H1 (cell line): ENCODE measurements around the gene ADAMTS9. TPM values are rescaled to one million over a fixed set of nuclear protein-coding genes. Genes with fewer than 3 reads are reported as not detected.

ENCODE experiments used
- CTCF ChIP-seq, 3 experiments: IDR thresholded peaks; 1 replicate in 2 of 3; 2 replicates in 1 of 3; pipeline versions ENCODE4 v1.5.1 to v1.6.1; 2011; ENCODE audit warnings: low read length in 3 of 3, mild to moderate bottlenecking in 3 of 3, inconsistent platforms in 2 of 3, low read depth in 1 of 3, moderate library complexity in 1 of 3; ENCODE audit not compliant: insufficient read depth in 1 of 3; ENCODE audit errors: control extremely low read depth in 1 of 3
- EZH2 ChIP-seq: fragments of 200-600 bp; sonication (generic); IDR thresholded peaks from 2 replicates; pipeline ENCODE4 v1.7.1; 2012; ENCODE audit warnings: low read depth, mild to moderate bottlenecking, moderate library complexity, low read length, inconsistent platforms; ENCODE audit not compliant: severe bottlenecking
- KDM5A ChIP-seq: fragments of 200-600 bp; IDR thresholded peaks from 2 replicates; pipeline ENCODE4 v1.7.1; 2012; ENCODE audit warnings: mild to moderate bottlenecking, low read length, inconsistent platforms, mixed read lengths
- RNF2 ChIP-seq: fragments of 200-900, 300-1000 bp; sonication (generic); IDR thresholded peaks from 2 replicates; pipeline ENCODE4 v1.7.1; 2016; ENCODE audit warnings: borderline replicate concordance, low read depth, mild to moderate bottlenecking, antibody characterized with exemption, low read length; ENCODE audit not compliant: poor library complexity, severe bottlenecking; ENCODE audit errors: missing control alignments
- SP2 ChIP-seq: IDR thresholded peaks from 2 replicates; pipeline ENCODE4 v1.6.1; 2012; ENCODE audit warnings: mild to moderate bottlenecking, low read length, inconsistent platforms
- polyA plus RNA-seq, 7 experiments: library from polyadenylated mRNA; depleted of rRNA in 3 of 7; stranded (reverse) in 5 of 7; unstranded in 2 of 7; fragments of >200 nt in 5 of 7; fragments of 200-250 nt in 2 of 7; gene quantifications; 1 replicate in 5 of 7; 2 replicates in 1 of 7; 4 replicates in 1 of 7; pipeline versions ENCODE4 v1.2.1 to v1.2.3, GENCODE V29; 2011 to 2013; ENCODE audit warnings: missing spikeins in 2 of 7, mixed read lengths in 2 of 7
- total RNA-seq: library from RNA; stranded (reverse); fragmentation: NEBNext Ultra II Directional; extraction: Animal tissue kit (Norgen Biotek cat#: 25700); gene quantifications from 2 replicates; pipeline ENCODE4 v1.2.1, GENCODE V29; 2021
- TF ChIP-seq, protein P1 (sequence below): IDR thresholded peaks from 2 replicates; pipeline ENCODE4 v1.6.1; 2011; ENCODE audit warnings: low read depth, mild to moderate bottlenecking, low read length; ENCODE audit not compliant: insufficient read depth

ADAMTS9 gene
- total and polyA plus RNA-seq, 2 of the 8 experiments (the other 6 are each of a cell fraction or from before 2014, with no cell fraction given), result 0.20 to 0.41 TPM

DNA sequence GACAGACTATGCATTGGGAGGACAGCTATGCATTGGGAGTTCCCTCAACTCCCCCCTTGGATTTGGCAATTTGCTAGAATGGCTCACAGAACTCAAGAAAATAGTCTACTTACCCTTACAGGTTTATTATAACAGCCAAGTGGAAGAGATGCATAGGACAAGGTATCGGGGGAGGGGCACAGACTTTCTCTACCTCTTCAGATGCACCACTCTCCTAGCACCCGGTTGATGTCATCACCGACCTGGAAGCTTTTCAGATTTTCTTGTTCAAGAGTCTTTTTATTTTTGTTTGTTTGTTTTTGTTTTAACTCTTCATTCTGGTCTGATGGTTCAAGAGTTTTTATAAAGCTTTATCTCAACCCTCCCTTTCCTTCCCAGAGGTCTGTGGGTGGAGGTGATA is 20.7 kb upstream of the ADAMTS9 start (continued):
- no peak for TF ChIP-seq CTCF (IDR thresholded peaks at IDR 0.05; ENCODE audit: control extremely low read depth in 1 of 3, insufficient read depth in 1 of 3, low read depth in 1 of 3, low read length in 3 of 3)
- no peak for TF ChIP-seq KDM5A
- TF ChIP-seq RNF2, result no peak
- TF ChIP-seq, protein P1, sequence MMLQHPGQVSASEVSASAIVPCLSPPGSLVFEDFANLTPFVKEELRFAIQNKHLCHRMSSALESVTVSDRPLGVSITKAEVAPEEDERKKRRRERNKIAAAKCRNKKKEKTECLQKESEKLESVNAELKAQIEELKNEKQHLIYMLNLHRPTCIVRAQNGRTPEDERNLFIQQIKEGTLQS, result no peak
- no peak for TF ChIP-seq SP2
- TF ChIP-seq EZH2, result no peak
